Kidney (tissue), 14 donors: ENCODE data around the gene SH3GL2. TPM values are rescaled to one million over a fixed set of nuclear protein-coding genes. Genes with fewer than 3 reads are reported as not detected.

ENCODE experiments used
- DNase-seq, 5 donors: peaks; one replicate each; pipeline ENCODE4 v3.0.0-alpha.2; 2013 to 2020
- FAIRE-seq: peaks from 2 replicates; lab custom pipeline; 2012; peaks lifted over from hg19 to GRCh38; lab: Jason Lieb, UNC
- H3K27ac ChIP-seq, 2 donors: one replicate each; pipeline ENCODE4 v1.7.0; 2013; ENCODE audit warnings: low read depth in 2 of 2, low read length in 2 of 2, inconsistent platforms in 1 of 2
- H3K27me3 ChIP-seq: one replicate; pipeline ENCODE4 v1.7.1; 2013; ENCODE audit warnings: low read length, inconsistent platforms; ENCODE audit not compliant: control insufficient read depth, insufficient read depth
- H3K36me3 ChIP-seq, 3 donors: one replicate each; pipeline versions ENCODE4 v1.7.0 to v1.7.1; 2013; ENCODE audit warnings: low read length in 3 of 3, control low read depth in 1 of 3, inconsistent platforms in 1 of 3; ENCODE audit not compliant: insufficient read depth in 3 of 3, control insufficient read depth in 2 of 3
- H3K4me1 ChIP-seq, 3 donors: one replicate each; pipeline versions ENCODE4 v1.7.0 to v1.7.1; 2013; ENCODE audit warnings: low read length in 3 of 3, inconsistent platforms in 1 of 3, low read depth in 1 of 3; ENCODE audit not compliant: control insufficient read depth in 2 of 3, insufficient read depth in 2 of 3
- H3K4me3 ChIP-seq, 3 donors: one replicate each; pipeline versions ENCODE4 v1.7.0 to v1.8.1; 2013; ENCODE audit warnings: low read length in 3 of 3, control low read depth in 1 of 3, inconsistent platforms in 1 of 3
- H3K9ac ChIP-seq, 3 donors: one replicate each; pipeline versions ENCODE4 v1.7.0 to v1.7.1; 2013; ENCODE audit warnings: low read length in 3 of 3, control low read depth in 1 of 3, inconsistent platforms in 1 of 3
- H3K9me3 ChIP-seq, 3 donors: one replicate each; pipeline versions ENCODE4 v1.7.0 to v1.7.1; 2013; ENCODE audit warnings: low read length in 3 of 3, control low read depth in 1 of 3, inconsistent platforms in 1 of 3; ENCODE audit not compliant: control insufficient read depth in 2 of 3, insufficient read depth in 1 of 3
- CTCF ChIP-seq: IDR thresholded peaks from 3 replicates; pipeline ENCODE4 v1.5.1; 2012; ENCODE audit warnings: mild to moderate bottlenecking, moderate library complexity, borderline replicate concordance; ENCODE audit not compliant: insufficient read depth; ENCODE audit errors: extremely low read depth
- intact Hi-C: fragments of 100-400 bp; cut with DNase I; formaldehyde crosslinking; loops from one replicate; pipeline ENCODE4 v1.11.1; 2022
- polyA plus RNA-seq: library from polyadenylated mRNA; stranded (reverse); fragments of 350-450 nt; fragmentation: Illumina TruSeq; extraction: RNeasy Lipid Tissue Mini Kit (QIAGEN cat#74804); gene quantifications from one replicate; pipeline ENCODE4 v1.2.3, GENCODE V29; 2014; ENCODE audit warnings: low read depth, low replicate concordance; ENCODE audit not compliant: insufficient read depth
- total RNA-seq: library from RNA; stranded (reverse); fragmentation: NEBNext Ultra II Directional; extraction: Animal tissue kit (Norgen Biotek cat#: 25700); gene quantifications from one replicate; pipeline ENCODE4 v1.2.1, GENCODE V29; 2021
- donor health status: control.
- donor health status: control.
- donor health status: control.
- donor health status: control.
- donor health status: control.
- donor health status: DM: yes; HTN: yes; CAD: no.
- donor health status: Normal renal cell carcinoma (clear cell type).

SH3GL2 gene
- total and polyA plus RNA-seq, 2 donors from 2014 or later, result 3.1 to 20.0 TPM

- FAIRE-seq, result no peak
- intact Hi-C loops, result no loop called here
- DNase-seq, result no peak
- Histone ChIP-seq H3K9me3 (peaks cover 0 to 4% (median 0%) of the 10 kb centered on the region in 3 donors), H3K36me3 (no peaks in the 10 kb centered on the region), H3K4me3 (no peak overlapping the region), H3K27me3 (no peaks in the 10 kb centered on the region), H3K27ac (no peak overlapping the region), H3K9ac (no peak overlapping the region), H3K4me1 (no peaks in the 10 kb centered on the region)
- no peak for TF ChIP-seq CTCF
Measured at GRCh38 chr9:17725399-17726010, 146.6 kb downstream of the SH3GL2 start.

DNA sequence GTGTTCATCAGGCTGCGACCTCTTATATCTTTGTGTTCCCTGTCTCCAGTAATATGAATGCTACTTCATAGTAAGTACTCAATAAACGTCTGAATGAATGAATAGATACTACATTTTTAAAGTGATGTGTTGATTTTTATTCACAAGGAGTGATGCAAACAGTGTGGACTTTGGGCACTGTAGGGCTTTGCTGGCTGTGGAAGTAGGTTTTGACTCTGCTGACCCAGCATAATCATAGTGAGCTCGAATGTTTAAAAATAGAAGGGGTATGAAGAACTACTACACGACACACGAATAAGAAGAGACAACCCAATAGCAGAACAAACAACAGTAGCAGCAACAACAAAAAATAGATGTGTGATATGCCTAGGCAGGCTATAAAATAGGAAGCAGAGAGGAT is 147.4 kb downstream of the SH3GL2 start:
- TF ChIP-seq CTCF, result no peak
- Histone ChIP-seq H3K4me3 (no peak overlapping the region), H3K27me3 (no peaks in the 10 kb centered on the region), H3K9me3 (peaks cover 0 to 4% (median 0%) of the 10 kb centered on the region in 3 donors), H3K36me3 (no peaks in the 10 kb centered on the region), H3K9ac (no peak overlapping the region), H3K27ac (no peak overlapping the region), H3K4me1 (no peaks in the 10 kb centered on the region)
- DNase-seq (no peak), FAIRE-seq (no peak)
- intact Hi-C loops, result no loop called here

DNA sequence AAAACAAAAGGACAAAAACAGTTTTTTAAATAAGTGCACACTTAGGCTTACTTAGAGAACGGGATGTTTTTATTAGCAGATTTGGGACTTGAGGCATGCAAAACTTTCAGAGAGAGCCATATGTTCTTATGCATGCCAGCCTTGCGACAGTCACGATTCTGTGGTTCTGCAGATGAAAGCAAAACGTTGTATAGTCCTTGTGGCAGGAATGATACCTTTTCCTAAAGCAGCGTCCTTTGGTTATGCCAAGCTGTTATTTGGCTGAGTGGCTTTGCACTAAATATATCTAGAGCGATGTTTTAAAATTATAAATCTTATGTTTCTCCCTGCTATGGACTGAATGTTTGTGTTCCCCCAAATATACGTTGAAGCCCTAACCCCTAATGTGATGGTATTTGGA is 152.0 kb downstream of the SH3GL2 start:
- DNase-seq, result no peak
- no peak overlapping the region for H3K4me3 ChIP-seq
- H3K4me1 ChIP-seq, result no peaks in the 10 kb centered on the region
- no peaks in the 10 kb centered on the region for H3K9me3 ChIP-seq
- no peak for TF ChIP-seq CTCF
- intact Hi-C loops, result no loop called here
- H3K36me3 ChIP-seq, result no peaks in the 10 kb centered on the region
- no peaks in the 10 kb centered on the region for H3K27me3 ChIP-seq
- FAIRE-seq, result no peak
- H3K9ac ChIP-seq, result no peak overlapping the region
- H3K27ac ChIP-seq, result no peak overlapping the region

DNA sequence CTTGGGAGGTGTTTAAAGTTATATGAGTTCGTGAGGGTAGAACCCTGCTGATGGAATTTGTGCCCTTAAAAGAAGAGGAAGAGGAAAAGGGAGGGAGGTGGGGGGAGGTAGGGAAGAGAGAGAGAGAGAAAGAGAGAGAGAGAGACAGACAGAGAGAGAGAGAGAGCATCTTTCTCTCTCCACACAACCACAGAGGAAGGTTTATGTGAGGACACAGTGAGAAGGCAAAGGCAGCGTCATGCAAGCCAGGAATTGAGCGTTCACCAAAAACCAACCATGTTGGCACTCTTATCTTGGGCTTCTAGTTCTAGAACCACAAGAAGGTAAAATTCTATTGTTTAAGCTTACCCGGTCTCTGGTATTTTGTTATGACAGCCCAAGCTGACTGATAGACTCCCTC is 152.4 kb downstream of the SH3GL2 start:
- no peaks in the 10 kb centered on the region for H3K27me3 ChIP-seq
- H3K9me3 ChIP-seq, result no peaks in the 10 kb centered on the region
- no peaks in the 10 kb centered on the region for H3K4me1 ChIP-seq
- H3K9ac ChIP-seq, result no peak overlapping the region
- DNase-seq, result no peak
- H3K36me3 ChIP-seq, result no peaks in the 10 kb centered on the region
- FAIRE-seq, result no peak
- no peak for TF ChIP-seq CTCF
- H3K27ac ChIP-seq, result no peak overlapping the region
- intact Hi-C loops, result no loop called here
- H3K4me3 ChIP-seq, result no peak overlapping the region
